Cardiac muscle cell (in vitro differentiated cells and primary cell): ENCODE results near the gene MESP1. TPM values are rescaled to one million over a fixed set of nuclear protein-coding genes. Genes with fewer than 3 reads are reported as not detected.

ENCODE experiments used
- DNase-seq, 2 donors: peaks; one replicate each; pipeline versions ENCODE4 v3.0.0 to v3.0.0-alpha.2; 2010 to 2017; ENCODE audit warnings: low read depth in 1 of 2, low spot score in 1 of 2
- H3K27ac ChIP-seq: fragments of 200-600 bp; sonication (generic); 2 replicates; pipeline ENCODE4 v1.5.1; 2016
- H3K27me3 ChIP-seq: fragments of 200-600 bp; sonication (generic); 2 replicates; pipeline ENCODE4 v1.6.0; 2016; ENCODE audit warnings: control low read depth
- H3K36me3 ChIP-seq: fragments of 200-600 bp; sonication (generic); 2 replicates; pipeline ENCODE4 v1.5.1; 2016; ENCODE audit warnings: control low read depth
- H3K4me1 ChIP-seq: fragments of 200-600 bp; sonication (generic); 2 replicates; pipeline ENCODE4 v1.8.1; 2017; ENCODE audit warnings: low read depth, mild to moderate bottlenecking, mixed run types
- H3K4me3 ChIP-seq: fragments of 200-600 bp; sonication (generic); 2 replicates; pipeline ENCODE4 v1.5.1; 2016; ENCODE audit warnings: mild to moderate bottlenecking
- H3K9me3 ChIP-seq: fragments of 200-600 bp; sonication (generic); 2 replicates; pipeline ENCODE4 v1.5.1; 2017; ENCODE audit warnings: low read depth, mild to moderate bottlenecking, control low read depth
- polyA plus RNA-seq: library from polyadenylated mRNA; unstranded; fragments of >200 nt; fragmentation: Nextera tagmentation; extraction: Ambion mirVana; gene quantifications from 2 replicates; pipeline ENCODE4 v1.2.1, GENCODE V29; 2016
- total RNA-seq: library from RNA; depleted of rRNA; stranded (reverse); fragments of >200 nt; gene quantifications from 2 replicates; pipeline ENCODE4 v1.2.3, GENCODE V29; 2016
- TF ChIP-seq, protein P1 (sequence below): IDR thresholded peaks from 2 replicates; pipeline ENCODE4 v1.5.1; 2012; ENCODE audit warnings: low read depth, mild to moderate bottlenecking, low read length

The MESP1 gene
- total and polyA plus RNA-seq, 2 experiments from 2014 or later, result 5.3 to 9.9 TPM

- Histone ChIP-seq H3K4me1 (no peaks in the 10 kb centered on the region), H3K27ac (no peak overlapping the region), H3K9me3 (no peaks in the 10 kb centered on the region), H3K27me3 (peaks cover 11% of the 10 kb centered on the region), H3K36me3 (no peaks in the 10 kb centered on the region), H3K4me3 (no peak overlapping the region)
- DNase-seq, result no peak
- TF ChIP-seq, protein P1, sequence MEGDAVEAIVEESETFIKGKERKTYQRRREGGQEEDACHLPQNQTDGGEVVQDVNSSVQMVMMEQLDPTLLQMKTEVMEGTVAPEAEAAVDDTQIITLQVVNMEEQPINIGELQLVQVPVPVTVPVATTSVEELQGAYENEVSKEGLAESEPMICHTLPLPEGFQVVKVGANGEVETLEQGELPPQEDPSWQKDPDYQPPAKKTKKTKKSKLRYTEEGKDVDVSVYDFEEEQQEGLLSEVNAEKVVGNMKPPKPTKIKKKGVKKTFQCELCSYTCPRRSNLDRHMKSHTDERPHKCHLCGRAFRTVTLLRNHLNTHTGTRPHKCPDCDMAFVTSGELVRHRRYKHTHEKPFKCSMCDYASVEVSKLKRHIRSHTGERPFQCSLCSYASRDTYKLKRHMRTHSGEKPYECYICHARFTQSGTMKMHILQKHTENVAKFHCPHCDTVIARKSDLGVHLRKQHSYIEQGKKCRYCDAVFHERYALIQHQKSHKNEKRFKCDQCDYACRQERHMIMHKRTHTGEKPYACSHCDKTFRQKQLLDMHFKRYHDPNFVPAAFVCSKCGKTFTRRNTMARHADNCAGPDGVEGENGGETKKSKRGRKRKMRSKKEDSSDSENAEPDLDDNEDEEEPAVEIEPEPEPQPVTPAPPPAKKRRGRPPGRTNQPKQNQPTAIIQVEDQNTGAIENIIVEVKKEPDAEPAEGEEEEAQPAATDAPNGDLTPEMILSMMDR, result no peak
These were observed 8.0 kb downstream of the MESP1 start for GRCh38 chr15:89743011-89743410.

DNA sequence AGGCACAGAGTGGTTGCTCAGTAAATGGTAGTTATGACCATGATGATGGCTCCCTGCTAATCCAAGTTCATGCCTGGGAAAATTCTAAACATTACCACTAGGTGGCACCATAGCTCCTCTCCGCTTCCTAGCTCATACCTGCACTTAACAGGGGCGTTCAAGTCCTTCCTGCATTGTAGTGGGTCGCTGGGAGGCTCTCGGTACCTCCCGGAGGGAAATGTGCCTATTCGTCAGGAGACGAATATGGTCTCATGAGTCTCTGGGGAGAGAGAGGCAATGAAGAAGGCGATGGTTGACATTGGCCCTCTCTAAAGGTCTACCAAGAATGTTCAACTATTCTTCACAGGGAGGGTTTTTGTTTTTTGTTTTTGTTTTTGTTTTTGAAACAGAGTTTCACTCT is 10.9 kb downstream of the MESP1 start:
- no peaks in the 10 kb centered on the region for H3K9me3 ChIP-seq
- H3K27me3 ChIP-seq, result no peaks in the 10 kb centered on the region
- no peaks in the 10 kb centered on the region for H3K36me3 ChIP-seq
- H3K27ac ChIP-seq, result no peak overlapping the region
- H3K4me1 ChIP-seq, result no peaks in the 10 kb centered on the region
- H3K4me3 ChIP-seq, result no peak overlapping the region
- TF ChIP-seq, protein P1, result peak; percentile 84
- peak; percentile 78 to 83 for DNase-seq

DNA sequence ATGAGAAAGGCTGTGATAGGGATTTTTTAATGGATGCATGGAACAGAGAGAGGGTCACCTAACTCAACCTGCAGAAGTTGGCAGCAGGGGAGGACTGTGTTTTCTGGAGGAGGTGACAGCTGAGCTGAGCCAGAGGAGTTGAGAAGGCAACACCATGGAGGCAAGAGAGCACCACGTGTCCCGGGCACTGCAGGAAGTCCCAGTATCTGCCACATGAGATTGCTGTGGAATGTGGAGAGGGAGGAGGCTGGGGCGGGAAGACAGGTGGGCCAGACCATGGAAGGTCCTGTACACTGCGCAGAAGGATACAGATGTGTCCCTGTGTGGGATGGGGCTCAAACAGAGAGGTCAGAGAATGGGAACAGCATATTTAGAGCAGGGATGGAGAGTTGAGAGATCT is 15.3 kb downstream of the MESP1 start:
- Histone ChIP-seq H3K4me3 (no peak overlapping the region), H3K4me1 (no peaks in the 10 kb centered on the region), H3K9me3 (no peaks in the 10 kb centered on the region), H3K27me3 (no peaks in the 10 kb centered on the region), H3K36me3 (no peaks in the 10 kb centered on the region), H3K27ac (no peak overlapping the region)
- DNase-seq, result no peak
- TF ChIP-seq, protein P1, result no peak

DNA sequence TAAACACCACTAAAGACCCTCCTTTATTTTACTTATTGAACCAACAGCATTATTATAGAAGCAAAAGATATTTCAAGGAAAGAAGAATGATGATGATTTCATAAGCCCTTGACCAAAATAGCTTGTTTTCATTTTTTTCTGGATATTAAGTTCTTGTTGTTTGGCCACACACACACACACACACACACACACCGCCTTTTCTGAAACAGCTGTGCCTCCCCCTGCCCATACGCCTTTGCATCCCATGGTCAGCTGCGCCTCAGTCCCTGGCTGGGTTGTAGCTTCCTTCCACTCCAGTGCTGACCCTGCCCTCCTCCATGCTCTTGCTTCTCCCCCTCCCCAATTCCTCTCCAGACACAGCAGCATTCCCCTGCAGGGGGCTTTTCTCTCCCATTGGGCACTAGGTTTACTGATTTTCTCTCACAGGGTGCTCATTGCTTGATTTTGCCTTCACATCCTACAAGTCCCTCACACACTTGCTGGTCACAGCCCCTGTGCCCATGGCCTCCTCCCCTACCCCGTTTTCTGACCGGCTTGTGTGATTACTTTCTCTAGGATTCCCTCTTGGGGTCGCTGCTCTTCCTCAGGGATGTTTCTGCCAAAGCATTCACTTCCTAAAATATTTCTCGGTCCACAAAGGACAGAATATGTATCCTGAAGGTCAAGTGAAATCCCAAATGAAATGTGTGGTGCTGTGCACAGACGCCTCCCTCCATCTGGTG is 18.4 kb downstream of the MESP1 start:
- H3K36me3 ChIP-seq, result no peaks in the 10 kb centered on the region
- DNase-seq, result peak in 1 of 2 donors; percentile 15
- no peaks in the 10 kb centered on the region for H3K9me3 ChIP-seq
- TF ChIP-seq, protein P1, result no peak
- H3K27me3 ChIP-seq, result no peaks in the 10 kb centered on the region
- H3K4me1 ChIP-seq, result no peaks in the 10 kb centered on the region
- H3K27ac ChIP-seq, result no peak overlapping the region
- no peak overlapping the region for H3K4me3 ChIP-seq

DNA sequence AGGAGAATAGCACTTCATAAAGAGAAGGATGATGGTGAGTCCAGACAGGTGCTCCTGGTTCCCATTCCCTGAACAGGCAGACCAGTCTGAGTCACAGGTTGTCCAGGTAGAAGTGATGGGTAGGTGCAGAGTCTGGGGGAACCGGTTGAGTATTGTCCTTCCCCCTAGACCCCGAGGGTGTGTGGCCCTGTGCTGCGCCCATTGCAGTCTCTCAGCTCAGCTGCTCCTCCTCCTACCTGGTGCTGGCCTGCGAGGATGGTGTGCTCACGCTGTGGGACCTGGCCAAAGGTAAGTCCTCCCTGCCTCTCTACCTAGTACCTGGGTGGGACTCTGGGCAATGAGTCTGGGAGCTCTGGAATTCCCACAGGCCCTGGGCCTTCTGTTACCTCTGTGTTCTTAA is 19.8 kb downstream of the MESP1 start:
- Histone ChIP-seq H3K4me1 (no peaks in the 10 kb centered on the region), H3K4me3 (no peak overlapping the region), H3K27me3 (no peaks in the 10 kb centered on the region), H3K9me3 (no peaks in the 10 kb centered on the region), H3K36me3 (no peaks in the 10 kb centered on the region), H3K27ac (no peak overlapping the region)
- DNase-seq, result no peak
- TF ChIP-seq, protein P1, result no peak
